GM12892 (cell line): ENCODE data around the gene TMX1.

Source experiments
- POLR2A ChIP-seq: IDR thresholded peaks from 2 replicates; pipeline ENCODE4 v1.6.1; 2011; ENCODE audit warnings: low read depth, low read length, control low read depth
- POLR2AphosphoS5 ChIP-seq: IDR thresholded peaks from 2 replicates; pipeline ENCODE4 v1.6.1; 2011; ENCODE audit warnings: low read depth, low read length, control low read depth

- no peak for TF ChIP-seq POLR2A
- no peak for TF ChIP-seq POLR2AphosphoS5
Measured at GRCh38 chr14:51282517-51282916, 42.5 kb downstream of the TMX1 start.
